ENCODE measurements around the gene COX4I1. TPM values are rescaled to one million over a fixed set of nuclear protein-coding genes. Genes with fewer than 3 reads are reported as not detected.

Gene COX4I1
- total RNA-seq, 2 donors from 2014 or later = 345 to 562 TPM

DNA sequence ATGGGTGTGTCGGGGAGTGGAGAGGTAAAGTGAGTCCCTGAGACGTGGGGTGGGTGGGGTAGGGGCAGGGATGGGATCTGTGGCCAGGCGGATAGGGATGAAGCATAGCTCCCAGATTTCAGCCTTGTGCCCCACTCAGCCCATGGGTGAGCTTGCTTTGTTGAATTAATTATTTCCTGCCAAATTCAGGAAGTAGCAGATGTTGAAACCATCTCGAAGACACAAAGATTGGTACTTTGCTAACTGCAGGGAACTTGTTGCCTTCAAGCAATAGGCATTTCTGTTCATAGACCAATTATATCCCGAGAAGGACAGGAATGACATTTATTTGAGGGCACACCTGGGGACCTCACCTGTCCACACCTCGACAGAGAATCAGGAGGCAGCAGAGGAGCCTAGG is 37.6 kb upstream of the COX4I1 start:
- no peak overlapping the region for H3K4me3 ChIP-seq
- intact Hi-C loops (cut with DNase I) = no loop called here
- no peaks in the 10 kb centered on the region for H3K36me3 ChIP-seq
- no peaks in the 10 kb centered on the region for H3K27me3 ChIP-seq (replicated peaks; ENCODE audit: insufficient read depth)
- no peak for DNase-seq (ENCODE audit: low spot score)
- H3K4me1 ChIP-seq (replicated peaks) = no peaks in the 10 kb centered on the region
- no peak overlapping the region for H3K27ac ChIP-seq
- no peaks in the 10 kb centered on the region for H3K9me3 ChIP-seq
- no peak for TF ChIP-seq POLR2AphosphoS5 (IDR thresholded peaks at IDR 0.05)
- WGBS = 77% methylated on average over 6 of the region's 6 CpGs

DNA sequence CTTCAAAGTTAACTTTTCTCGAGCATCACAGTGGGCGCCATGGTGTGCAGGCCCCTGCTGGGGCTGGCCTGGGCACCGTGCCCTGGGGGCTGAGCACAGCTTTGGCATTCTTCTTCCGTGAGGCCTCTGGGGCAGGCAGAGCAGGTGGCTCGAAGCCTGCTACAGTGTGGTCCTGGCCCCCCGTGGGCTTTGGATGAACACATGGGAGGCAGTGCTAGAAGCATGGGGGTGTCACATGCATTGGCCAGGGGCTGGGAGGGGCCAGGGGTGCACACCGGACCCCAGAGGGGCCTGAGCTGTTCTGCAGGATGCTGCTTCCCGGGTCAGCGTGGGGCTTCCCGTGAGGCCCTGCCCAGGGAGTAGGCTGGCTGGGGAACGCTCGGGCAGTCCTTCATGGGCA is 36.5 kb upstream of the COX4I1 start:
- TF ChIP-seq POLR2AphosphoS5 (IDR thresholded peaks at IDR 0.05) = no peak
- no peak for TF ChIP-seq POLR2A (IDR thresholded peaks at IDR 0.05)
- Histone ChIP-seq H3K4me3 (no peak overlapping the region), H3K4me1 (replicated peaks) (no peaks in the 10 kb centered on the region), H3K27ac (no peak overlapping the region), H3K27me3 (replicated peaks; ENCODE audit: insufficient read depth) (no peaks in the 10 kb centered on the region), H3K9me3 (no peaks in the 10 kb centered on the region), H3K36me3 (no peaks in the 10 kb centered on the region)
- intact Hi-C loops (cut with DNase I) = no loop called here
- DNase-seq (ENCODE audit: low spot score) = no peak
- 81% methylated on average over 12 of the region's 12 CpGs for WGBS

DNA sequence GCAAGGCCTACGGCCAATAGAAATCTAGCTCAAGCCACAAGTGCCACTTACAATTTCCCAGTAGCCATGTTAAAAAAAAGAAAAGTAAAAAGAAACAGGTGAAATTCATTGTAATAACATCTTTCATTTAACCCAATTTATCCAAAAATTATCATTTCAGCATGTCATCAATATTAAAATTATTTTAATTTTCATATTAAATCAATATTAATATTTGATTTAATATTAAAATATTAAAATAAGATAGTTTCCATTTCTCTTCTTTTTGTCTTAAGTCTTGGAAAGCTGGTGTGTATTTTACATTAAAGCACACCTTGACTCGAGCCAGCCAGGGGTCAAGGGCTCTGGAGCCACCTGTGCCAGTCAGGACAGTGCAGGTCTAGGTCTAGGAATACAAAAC is 35.9 kb upstream of the COX4I1 start:
- Histone ChIP-seq H3K4me1 (replicated peaks) (no peaks in the 10 kb centered on the region), H3K9me3 (no peaks in the 10 kb centered on the region), H3K27ac (no peak overlapping the region), H3K4me3 (no peak overlapping the region), H3K36me3 (no peaks in the 10 kb centered on the region), H3K27me3 (replicated peaks; ENCODE audit: insufficient read depth) (no peaks in the 10 kb centered on the region)
- intact Hi-C loops (cut with DNase I) = no loop called here
- 95% methylated on average over 2 of the region's 2 CpGs for WGBS
- TF ChIP-seq POLR2AphosphoS5 (IDR thresholded peaks at IDR 0.05) = no peak
- TF ChIP-seq, protein P1, sequence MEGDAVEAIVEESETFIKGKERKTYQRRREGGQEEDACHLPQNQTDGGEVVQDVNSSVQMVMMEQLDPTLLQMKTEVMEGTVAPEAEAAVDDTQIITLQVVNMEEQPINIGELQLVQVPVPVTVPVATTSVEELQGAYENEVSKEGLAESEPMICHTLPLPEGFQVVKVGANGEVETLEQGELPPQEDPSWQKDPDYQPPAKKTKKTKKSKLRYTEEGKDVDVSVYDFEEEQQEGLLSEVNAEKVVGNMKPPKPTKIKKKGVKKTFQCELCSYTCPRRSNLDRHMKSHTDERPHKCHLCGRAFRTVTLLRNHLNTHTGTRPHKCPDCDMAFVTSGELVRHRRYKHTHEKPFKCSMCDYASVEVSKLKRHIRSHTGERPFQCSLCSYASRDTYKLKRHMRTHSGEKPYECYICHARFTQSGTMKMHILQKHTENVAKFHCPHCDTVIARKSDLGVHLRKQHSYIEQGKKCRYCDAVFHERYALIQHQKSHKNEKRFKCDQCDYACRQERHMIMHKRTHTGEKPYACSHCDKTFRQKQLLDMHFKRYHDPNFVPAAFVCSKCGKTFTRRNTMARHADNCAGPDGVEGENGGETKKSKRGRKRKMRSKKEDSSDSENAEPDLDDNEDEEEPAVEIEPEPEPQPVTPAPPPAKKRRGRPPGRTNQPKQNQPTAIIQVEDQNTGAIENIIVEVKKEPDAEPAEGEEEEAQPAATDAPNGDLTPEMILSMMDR (IDR thresholded peaks at IDR 0.05) = no peak
- TF ChIP-seq POLR2A (IDR thresholded peaks at IDR 0.05) = no peak
- no peak for DNase-seq (ENCODE audit: low spot score)

DNA sequence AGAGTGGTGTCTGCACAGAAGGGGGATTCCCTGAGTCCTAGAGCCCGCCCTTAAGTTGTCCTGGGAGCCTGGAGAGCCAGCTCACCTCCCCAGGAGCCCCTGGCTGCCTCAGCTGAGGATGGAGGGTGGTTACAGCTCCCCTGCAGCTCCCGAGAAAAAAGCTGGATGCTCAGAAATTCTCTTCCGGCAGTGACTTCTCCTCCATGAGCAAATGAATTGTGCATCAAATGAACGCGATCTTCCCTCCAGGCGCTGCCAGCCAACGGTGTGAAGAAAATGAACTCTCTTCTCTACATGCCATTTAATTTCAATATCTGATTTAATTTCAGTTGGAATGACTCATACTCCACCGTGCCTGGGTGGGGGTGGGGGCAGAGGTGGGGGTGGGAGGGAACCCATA is 34.3 kb upstream of the COX4I1 start:
- DNase-seq (ENCODE audit: low spot score) = no peak
- WGBS = 61% methylated on average over 8 of the region's 8 CpGs
- intact Hi-C loops (cut with DNase I) = no loop called here
- TF ChIP-seq POLR2A (IDR thresholded peaks at IDR 0.05) (no peak), POLR2AphosphoS5 (IDR thresholded peaks at IDR 0.05) (no peak)
- TF ChIP-seq, protein P1 (IDR thresholded peaks at IDR 0.05) = no peak
- no peaks in the 10 kb centered on the region for H3K9me3 ChIP-seq
- H3K27ac ChIP-seq = no peak overlapping the region
- no peaks in the 10 kb centered on the region for H3K4me1 ChIP-seq (replicated peaks)
- no peaks in the 10 kb centered on the region for H3K27me3 ChIP-seq (replicated peaks; ENCODE audit: insufficient read depth)
- no peaks in the 10 kb centered on the region for H3K36me3 ChIP-seq
- no peak overlapping the region for H3K4me3 ChIP-seq

DNA sequence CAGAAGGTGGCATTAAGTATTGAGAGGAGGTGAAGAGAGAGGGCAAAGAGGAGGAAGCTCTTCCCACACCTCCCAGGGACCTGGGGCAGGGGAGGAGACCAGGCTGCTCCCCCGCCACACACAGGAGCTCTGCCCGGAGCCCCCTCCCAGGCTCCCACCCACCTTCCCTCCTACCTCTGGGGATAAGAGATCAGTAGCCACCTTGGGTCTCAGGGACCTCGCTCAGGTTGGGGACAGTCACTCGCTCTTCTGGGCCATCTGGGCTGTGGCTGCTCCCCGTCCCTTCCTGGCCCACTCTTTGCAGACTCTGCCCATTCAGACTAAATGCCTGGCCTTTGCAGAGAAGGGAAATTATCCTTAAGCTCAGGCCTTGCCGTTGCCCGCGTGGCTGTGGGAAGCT is 33.7 kb upstream of the COX4I1 start:
- Histone ChIP-seq H3K9me3 (no peaks in the 10 kb centered on the region), H3K27ac (no peak overlapping the region), H3K4me1 (replicated peaks) (no peaks in the 10 kb centered on the region), H3K27me3 (replicated peaks; ENCODE audit: insufficient read depth) (no peaks in the 10 kb centered on the region), H3K36me3 (no peaks in the 10 kb centered on the region), H3K4me3 (no peak overlapping the region)
- intact Hi-C loops (cut with DNase I) = no loop called here
- WGBS = 72% methylated on average over 8 of the region's 8 CpGs
- TF ChIP-seq, protein P1 (IDR thresholded peaks at IDR 0.05) = no peak
- TF ChIP-seq POLR2AphosphoS5 (IDR thresholded peaks at IDR 0.05) = no peak
- no peak for TF ChIP-seq POLR2A (IDR thresholded peaks at IDR 0.05)
- DNase-seq (ENCODE audit: low spot score) = no peak

DNA sequence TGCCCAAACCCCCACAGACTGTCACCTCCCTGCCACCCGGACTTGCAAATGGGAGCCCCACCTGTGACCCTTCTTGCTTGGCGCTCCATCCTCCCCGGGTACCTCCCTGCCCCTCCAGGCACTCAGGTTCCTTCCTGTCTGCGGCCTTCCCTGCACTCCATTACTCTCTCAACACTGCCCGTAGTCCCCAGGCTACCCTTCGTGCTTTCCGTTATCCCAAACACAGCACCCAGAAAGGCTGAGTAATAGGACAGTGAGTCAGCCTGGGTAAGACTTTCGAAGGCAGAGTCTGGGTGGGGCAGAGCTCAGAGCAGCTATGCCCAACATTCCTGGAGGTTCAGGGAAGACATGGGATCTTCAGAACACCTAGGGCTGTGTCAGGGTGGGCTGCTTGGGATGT is 32.0 kb upstream of the COX4I1 start:
- intact Hi-C loops (cut with DNase I) = no loop called here

More for the DNA sequence above, 32.0 kb upstream of the COX4I1 start:
- Histone ChIP-seq H3K27me3 (replicated peaks; ENCODE audit: insufficient read depth) (no peaks in the 10 kb centered on the region), H3K4me1 (replicated peaks) (no peaks in the 10 kb centered on the region), H3K4me3 (no peak overlapping the region), H3K36me3 (no peaks in the 10 kb centered on the region), H3K27ac (no peak overlapping the region), H3K9me3 (no peaks in the 10 kb centered on the region)
- TF ChIP-seq POLR2A (IDR thresholded peaks at IDR 0.05) (no peak), POLR2AphosphoS5 (IDR thresholded peaks at IDR 0.05) (no peak)
- TF ChIP-seq, protein P1 (IDR thresholded peaks at IDR 0.05) = no peak
- DNase-seq (ENCODE audit: low spot score) = no peak
- WGBS = 70% methylated on average over 8 of the region's 8 CpGs
